Aorta (tissue), 5 donors: ENCODE data around the gene TMEM63C. TPM values are rescaled to one million over a fixed set of nuclear protein-coding genes. Genes with fewer than 3 reads are reported as not detected.

Experiments used
- ATAC-seq: fragments of 200-7000 bp; cut with Tn5 transposase; one replicate; pipeline ENCODE4 v1.9.1; 2022; ENCODE audit warnings: moderate library complexity; ENCODE audit not compliant: low FRiP score
- DNase-seq, 2 donors: peaks; one replicate each; pipeline ENCODE4 v3.0.0-alpha.2; 2020
- H3K27ac ChIP-seq, 2 donors: one replicate each; pipeline ENCODE4 v1.5.1; 2013; ENCODE audit warnings: low read length in 2 of 2, mild to moderate bottlenecking in 2 of 2, moderate library complexity in 2 of 2, control low read depth in 1 of 2, inconsistent platforms in 1 of 2, low read depth in 1 of 2
- H3K27me3 ChIP-seq, 2 donors: one replicate each; pipeline ENCODE4 v1.6.1; 2013; ENCODE audit warnings: control low read depth in 1 of 2, low read length in 1 of 2, mild to moderate bottlenecking in 1 of 2, moderate library complexity in 1 of 2; ENCODE audit not compliant: insufficient read depth in 2 of 2, control insufficient read depth in 1 of 2
- H3K36me3 ChIP-seq, 2 donors: one replicate each; pipeline ENCODE4 v1.6.1; 2013; ENCODE audit warnings: control low read depth in 1 of 2, low read length in 1 of 2, mild to moderate bottlenecking in 1 of 2; ENCODE audit not compliant: insufficient read depth in 2 of 2, control insufficient read depth in 1 of 2
- H3K4me1 ChIP-seq, 2 donors: one replicate each; pipeline ENCODE4 v1.6.1; 2013; ENCODE audit warnings: low read length in 2 of 2, control low read depth in 1 of 2, mild to moderate bottlenecking in 1 of 2, moderate library complexity in 1 of 2; ENCODE audit not compliant: insufficient read depth in 2 of 2, control insufficient read depth in 1 of 2
- H3K4me3 ChIP-seq, 2 donors: one replicate each; pipeline ENCODE4 v1.5.1; 2013; ENCODE audit warnings: low read length in 2 of 2, control low read depth in 1 of 2, mild to moderate bottlenecking in 1 of 2
- H3K9me3 ChIP-seq: one replicate; pipeline ENCODE4 v1.6.1; 2013; ENCODE audit warnings: mild to moderate bottlenecking, low read length; ENCODE audit not compliant: control insufficient read depth
- WGBS, 2 donors: extraction: QIAGEN DNeasy Blood & Tissue Kit; methylation state at CpG; one replicate each; pipeline ENCODE4 v1.1.7; 2013; 5-methylcytosine and 5-hydroxymethylcytosine counted together
- intact Hi-C, 2 donors: fragments of 100-400 bp; cut with DNase I; formaldehyde crosslinking; loops; one replicate each; pipeline versions ENCODE4 v1.14.2 to v1.15.0; 2022
- polyA plus RNA-seq, 2 donors: library from polyadenylated mRNA; stranded (reverse); fragments of 200-250 nt; gene quantifications; one replicate each; pipeline ENCODE4 v1.2.3, GENCODE V29; 2013
- total RNA-seq, 2 donors: library from RNA; stranded (reverse); fragmentation: NEBNext Ultra II Directional; extraction: Animal tissue kit (Norgen Biotek cat#: 25700); gene quantifications; one replicate each; pipeline ENCODE4 v1.2.1, GENCODE V29; 2021
- donor health status: healthy with polysubstance abuse.
- donor health status: Bipolar disorder and iron deficiency.
- donor health status: DM: no; HTN: no; CAD: no.
- donor health status: DM: no; HTN: no; CAD: no.
- donor health status: DM: yes; HTN: yes; CAD: no.

Gene TMEM63C
- total and polyA plus RNA-seq, 4 donors = 0.06 to 0.26 (median 0.13) TPM; not detected in 1

GRCh38 chr14:77200406-77200985, 18.9 kb downstream of the TMEM63C start:
- no peak for DNase-seq

GRCh38 chr14:77201696-77202095, 20.1 kb downstream of the TMEM63C start:
- H3K27me3 ChIP-seq = no peaks in the 10 kb centered on the region
- WGBS, 2 donors = 80 to 87% methylated on average over 4 of the region's 4 CpGs

More at GRCh38 chr14:77200406-77200985, 18.9 kb downstream of the TMEM63C start:
- no peak overlapping the region for H3K27ac ChIP-seq
- H3K9me3 ChIP-seq = peaks cover 2% of the 10 kb centered on the region
- H3K36me3 ChIP-seq = no peaks in the 10 kb centered on the region
- intact Hi-C loops = no loop called here
- no peaks in the 10 kb centered on the region for H3K27me3 ChIP-seq
- H3K4me3 ChIP-seq = no peak overlapping the region
- no peak for ATAC-seq
- 47 to 49% methylated on average over 7 of the region's 7 CpGs for WGBS, 2 donors
- no peaks in the 10 kb centered on the region for H3K4me1 ChIP-seq

GRCh38 chr14:77203611-77204458, 22.2 kb downstream of the TMEM63C start:
- Histone ChIP-seq H3K36me3 (no peaks in the 10 kb centered on the region), H3K9me3 (peaks cover 2% of the 10 kb centered on the region), H3K4me3 (no peak overlapping the region), H3K27ac (no peak overlapping the region), H3K4me1 (no peaks in the 10 kb centered on the region), H3K27me3 (no peaks in the 10 kb centered on the region)
- intact Hi-C loops = no loop called here
- DNase-seq = no peak
- 27 to 37% methylated on average over 5 of the region's 5 CpGs for WGBS, 2 donors
- no peak for ATAC-seq

More at GRCh38 chr14:77201696-77202095, 20.1 kb downstream of the TMEM63C start:
- Histone ChIP-seq H3K9me3 (peaks cover 2% of the 10 kb centered on the region), H3K4me3 (no peak overlapping the region), H3K4me1 (no peaks in the 10 kb centered on the region), H3K27ac (no peak overlapping the region), H3K36me3 (no peaks in the 10 kb centered on the region)
- ATAC-seq (no peak), DNase-seq (peak in 1 of 2 donors; percentile 32)
- intact Hi-C loops = no loop called here

DNA sequence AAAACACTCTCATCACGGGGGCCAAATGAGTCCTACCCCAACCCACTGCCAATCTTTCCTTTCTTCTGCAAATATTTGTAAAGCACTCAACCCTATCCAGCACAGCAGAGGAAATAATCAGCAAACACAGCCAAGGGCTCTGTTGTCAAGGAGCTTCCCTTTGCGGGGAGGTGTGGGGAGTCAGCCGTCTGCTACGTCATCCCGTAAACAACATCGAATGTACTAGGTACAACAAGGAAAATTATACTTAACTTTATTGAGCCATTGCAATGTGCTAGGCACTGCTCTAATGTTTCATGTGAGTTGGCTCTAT, 22.8 kb downstream of the TMEM63C start:
- H3K36me3 ChIP-seq = no peaks in the 10 kb centered on the region
- H3K4me3 ChIP-seq = no peak overlapping the region
- H3K4me1 ChIP-seq = no peaks in the 10 kb centered on the region
- H3K27me3 ChIP-seq = no peaks in the 10 kb centered on the region
- WGBS, 2 donors = 20 to 40% methylated on average over 6 of the region's 6 CpGs
- ATAC-seq (no peak), DNase-seq (no peak)
- peaks cover 2% of the 10 kb centered on the region for H3K9me3 ChIP-seq
- intact Hi-C loops = no loop called here
- H3K27ac ChIP-seq = no peak overlapping the region

DNA sequence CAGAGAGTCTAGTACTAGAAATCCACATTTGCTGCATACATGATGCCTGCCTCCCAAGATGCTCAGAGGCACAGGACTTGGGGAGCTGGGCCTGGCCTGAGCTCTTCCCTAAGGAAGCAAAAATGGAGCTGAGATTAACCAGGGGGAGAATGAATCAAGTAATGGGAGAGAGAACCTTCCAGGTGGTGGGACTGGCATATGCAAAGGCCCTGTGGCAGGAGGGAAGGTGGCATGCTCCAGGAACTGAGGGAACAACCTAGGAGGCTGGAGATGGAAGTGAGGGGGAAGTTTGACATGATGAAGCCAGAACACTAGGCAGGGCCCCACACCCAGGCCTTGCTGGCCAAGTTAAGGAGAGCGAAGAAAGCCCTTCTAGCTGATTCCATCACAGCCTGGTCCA, 23.3 kb downstream of the TMEM63C start:
- H3K27me3 ChIP-seq = no peaks in the 10 kb centered on the region
- WGBS, 2 donors = 83 to 89% methylated on average over 1 of the region's 1 CpG

GRCh38 chr14:77205566-77205965, 24.0 kb downstream of the TMEM63C start:
- Histone ChIP-seq H3K27me3 (no peaks in the 10 kb centered on the region), H3K4me1 (no peaks in the 10 kb centered on the region), H3K36me3 (no peaks in the 10 kb centered on the region), H3K4me3 (no peak overlapping the region), H3K27ac (no peak overlapping the region), H3K9me3 (peaks cover 2% of the 10 kb centered on the region)
- intact Hi-C loops = no loop called here
- no peak for ATAC-seq
- DNase-seq = no peak
- 33 to 58% methylated on average over 4 of the region's 4 CpGs for WGBS, 2 donors

More for the DNA sequence above, 23.3 kb downstream of the TMEM63C start:
- DNase-seq (no peak), ATAC-seq (no peak)
- Histone ChIP-seq H3K27ac (no peak overlapping the region), H3K36me3 (no peaks in the 10 kb centered on the region), H3K4me3 (no peak overlapping the region), H3K4me1 (no peaks in the 10 kb centered on the region), H3K9me3 (peaks cover 2% of the 10 kb centered on the region)
- intact Hi-C loops = no loop called here

- DNase-seq (no peak), ATAC-seq (no peak)
- Histone ChIP-seq H3K4me1 (no peaks in the 10 kb centered on the region), H3K27me3 (no peaks in the 10 kb centered on the region), H3K27ac (no peak overlapping the region), H3K9me3 (peaks cover 2% of the 10 kb centered on the region), H3K36me3 (no peaks in the 10 kb centered on the region), H3K4me3 (no peak overlapping the region)
- intact Hi-C loops = no loop called here
- 58 to 72% methylated on average over 2 of the region's 2 CpGs for WGBS, 2 donors
Observed at GRCh38 chr14:77206261-77206824, 24.7 kb downstream of the TMEM63C start.

DNA sequence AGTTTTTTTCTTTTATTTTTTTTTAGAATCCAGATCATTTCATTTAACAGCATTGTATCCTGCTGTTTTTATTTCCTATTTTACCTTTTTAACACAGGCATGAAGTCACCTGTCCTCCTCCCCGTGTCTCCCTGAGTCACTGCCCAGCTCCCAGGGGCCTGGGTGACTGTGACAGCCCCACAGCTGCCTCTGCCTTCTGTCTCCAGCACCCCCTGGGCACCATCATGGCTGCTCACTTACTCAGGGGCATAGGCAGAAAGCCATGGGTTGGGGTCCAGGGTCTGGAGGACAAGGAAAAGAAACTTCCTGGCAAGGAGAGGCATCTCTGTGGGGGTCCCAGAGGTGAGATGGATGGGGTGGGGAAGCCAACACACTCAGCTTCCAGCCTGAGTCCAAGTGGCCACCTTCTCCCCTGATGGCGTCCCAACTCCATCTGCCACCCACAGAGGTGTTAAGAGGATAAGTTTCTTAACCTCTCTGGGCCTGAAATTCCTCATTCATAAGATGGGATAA, 25.3 kb downstream of the TMEM63C start:
- Histone ChIP-seq H3K9me3 (no peaks in the 10 kb centered on the region), H3K4me3 (no peak overlapping the region), H3K27ac (no peak overlapping the region), H3K4me1 (no peaks in the 10 kb centered on the region), H3K27me3 (no peaks in the 10 kb centered on the region), H3K36me3 (no peaks in the 10 kb centered on the region)
- DNase-seq = no peak
- ATAC-seq = no peak
- intact Hi-C loops = no loop called here
- WGBS, 2 donors = 51% methylated on average over 2 of the region's 2 CpGs
